Vagina (tissue), 2 donors: ENCODE data around the gene ACRBP.

ENCODE experiments used
- CTCF ChIP-seq, 3 experiments: fragments of 450-650 bp in 2 of 3; fragments of 200-600 bp in 1 of 3; sonication (generic) in 1 of 3; IDR thresholded peaks; one replicate each; pipeline ENCODE4 v1.5.1; 2017 to 2019; ENCODE audit warnings: antibody characterized with exemption in 3 of 3, mild to moderate bottlenecking in 2 of 3, moderate library complexity in 2 of 3
- POLR2AphosphoS5 ChIP-seq, 2 donors: sonication (generic); formaldehyde crosslinking; IDR thresholded peaks; one replicate each; pipeline ENCODE4 v1.9.0; 2017; ENCODE audit warnings: antibody characterized with exemption in 2 of 2, mild to moderate bottlenecking in 2 of 2, low read depth in 1 of 2; ENCODE audit not compliant: insufficient read depth in 1 of 2

- TF ChIP-seq POLR2AphosphoS5 (IDR thresholded peaks at IDR 0.05; ENCODE audit: insufficient read depth in 1 of 2, low read depth in 1 of 2) (no peak), CTCF (IDR thresholded peaks at IDR 0.05) (no peak)
Measured at GRCh38 chr12:6676962-6677361, 29.7 kb upstream of the ACRBP start.
